ENCODE measurements around the gene TRDMT1. TPM values are rescaled to one million over a fixed set of nuclear protein-coding genes. Genes with fewer than 3 reads are reported as not detected.
A peak's percentile ranks its signal among the peaks of the same experiment; 100 is the strongest.

The TRDMT1 gene
- total RNA-seq, 1 donor from 2014 or later = 16.2 TPM

- H3K36me3 ChIP-seq (ENCODE audit: control insufficient read depth in 3 of 3, insufficient read depth in 3 of 3, low read length in 3 of 3) = peaks cover 0 to 2% (median 0%) of the 10 kb centered on the region in 3 donors
- peaks cover 5 to 33% (median 27%) of the 10 kb centered on the region in 3 donors for H3K27me3 ChIP-seq (ENCODE audit: control insufficient read depth in 3 of 3, insufficient read depth in 3 of 3, low read length in 3 of 3)
- H3K4me3 ChIP-seq (ENCODE audit: low read length in 3 of 3) = no peak overlapping the region
- no peak overlapping the region for H3K9ac ChIP-seq (ENCODE audit: low read depth in 1 of 3, low read length in 3 of 3)
- H3K4me1 ChIP-seq (ENCODE audit: control insufficient read depth in 3 of 3, insufficient read depth in 3 of 3, low read length in 3 of 3) = peaks cover 4 to 21% (median 19%) of the 10 kb centered on the region in 3 donors
- H3K27ac ChIP-seq (ENCODE audit: low read depth, low read length) = no peak overlapping the region
- H3K9me3 ChIP-seq (ENCODE audit: control insufficient read depth in 3 of 3, low read length in 3 of 3) = no peaks in the 10 kb centered on the region
Measured at GRCh38 chr10:17225808-17226207, 24.3 kb upstream of the TRDMT1 start.

DNA sequence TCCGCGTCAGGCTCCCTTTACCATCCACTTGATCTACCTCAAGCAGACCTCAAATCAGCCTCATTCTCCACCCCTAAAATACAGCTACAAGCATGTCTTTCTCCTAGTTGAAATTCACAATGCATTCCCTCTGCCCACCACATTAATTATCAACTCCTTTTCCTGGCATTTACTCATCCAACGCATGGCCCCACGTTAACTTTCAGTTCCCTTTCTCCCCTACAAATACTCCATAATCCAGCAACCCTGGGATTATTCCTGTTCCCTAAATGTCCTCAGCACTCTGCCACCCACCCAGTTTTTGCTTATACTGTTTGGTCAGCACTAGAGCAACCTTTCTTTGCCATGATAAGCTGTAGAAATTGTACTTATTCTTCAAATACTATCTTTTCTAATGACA is 20.9 kb upstream of the TRDMT1 start:
- H3K4me1 ChIP-seq (ENCODE audit: control insufficient read depth in 3 of 3, insufficient read depth in 3 of 3, low read length in 3 of 3) = peaks cover 3 to 6% (median 5%) of the 10 kb centered on the region in 3 donors
- H3K9me3 ChIP-seq (ENCODE audit: control insufficient read depth in 3 of 3, low read length in 3 of 3) = no peaks in the 10 kb centered on the region
- no peak overlapping the region for H3K4me3 ChIP-seq (ENCODE audit: low read length in 3 of 3)
- no peak overlapping the region for H3K9ac ChIP-seq (ENCODE audit: low read depth in 1 of 3, low read length in 3 of 3)
- no peaks in the 10 kb centered on the region for H3K36me3 ChIP-seq (ENCODE audit: control insufficient read depth in 3 of 3, insufficient read depth in 3 of 3, low read length in 3 of 3)
- H3K27ac ChIP-seq (ENCODE audit: low read depth, low read length) = no peak overlapping the region
- H3K27me3 ChIP-seq (ENCODE audit: control insufficient read depth in 3 of 3, insufficient read depth in 3 of 3, low read length in 3 of 3) = peaks cover 0 to 11% (median 9%) of the 10 kb centered on the region in 3 donors

GRCh38 chr10:17220652-17221100 is 19.2 kb upstream of the TRDMT1 start:
- Histone ChIP-seq H3K4me3 (ENCODE audit: low read length in 3 of 3) (no peak overlapping the region), H3K36me3 (ENCODE audit: control insufficient read depth in 3 of 3, insufficient read depth in 3 of 3, low read length in 3 of 3) (no peaks in the 10 kb centered on the region), H3K4me1 (ENCODE audit: control insufficient read depth in 3 of 3, insufficient read depth in 3 of 3, low read length in 3 of 3) (peaks cover 0 to 5% (median 3%) of the 10 kb centered on the region in 3 donors), H3K9me3 (ENCODE audit: control insufficient read depth in 3 of 3, low read length in 3 of 3) (no peaks in the 10 kb centered on the region), H3K27ac (ENCODE audit: low read depth, low read length) (no peak overlapping the region), H3K9ac (ENCODE audit: low read depth in 1 of 3, low read length in 3 of 3) (no peak overlapping the region), H3K27me3 (ENCODE audit: control insufficient read depth in 3 of 3, insufficient read depth in 3 of 3, low read length in 3 of 3) (peaks cover 0 to 6% (median 0%) of the 10 kb centered on the region in 3 donors)

GRCh38 chr10:17219024-17219423 is 17.6 kb upstream of the TRDMT1 start:
- H3K36me3 ChIP-seq (ENCODE audit: control insufficient read depth in 3 of 3, insufficient read depth in 3 of 3, low read length in 3 of 3) = no peaks in the 10 kb centered on the region
- H3K9ac ChIP-seq (ENCODE audit: low read depth in 1 of 3, low read length in 3 of 3) = no peak overlapping the region
- peaks cover 0 to 8% (median 3%) of the 10 kb centered on the region in 3 donors for H3K4me1 ChIP-seq (ENCODE audit: control insufficient read depth in 3 of 3, insufficient read depth in 3 of 3, low read length in 3 of 3)
- H3K27me3 ChIP-seq (ENCODE audit: control insufficient read depth in 3 of 3, insufficient read depth in 3 of 3, low read length in 3 of 3) = peaks cover 0 to 3% (median 0%) of the 10 kb centered on the region in 3 donors
- no peak overlapping the region for H3K27ac ChIP-seq (ENCODE audit: low read depth, low read length)
- no peaks in the 10 kb centered on the region for H3K9me3 ChIP-seq (ENCODE audit: control insufficient read depth in 3 of 3, low read length in 3 of 3)
- H3K4me3 ChIP-seq (ENCODE audit: low read length in 3 of 3) = no peak overlapping the region

- H3K27ac ChIP-seq (ENCODE audit: low read depth, low read length) = no peak overlapping the region
- H3K9ac ChIP-seq (ENCODE audit: low read depth in 1 of 3, low read length in 3 of 3) = no peak overlapping the region
Measured at GRCh38 chr10:17217631-17218232, 16.3 kb upstream of the TRDMT1 start.

DNA sequence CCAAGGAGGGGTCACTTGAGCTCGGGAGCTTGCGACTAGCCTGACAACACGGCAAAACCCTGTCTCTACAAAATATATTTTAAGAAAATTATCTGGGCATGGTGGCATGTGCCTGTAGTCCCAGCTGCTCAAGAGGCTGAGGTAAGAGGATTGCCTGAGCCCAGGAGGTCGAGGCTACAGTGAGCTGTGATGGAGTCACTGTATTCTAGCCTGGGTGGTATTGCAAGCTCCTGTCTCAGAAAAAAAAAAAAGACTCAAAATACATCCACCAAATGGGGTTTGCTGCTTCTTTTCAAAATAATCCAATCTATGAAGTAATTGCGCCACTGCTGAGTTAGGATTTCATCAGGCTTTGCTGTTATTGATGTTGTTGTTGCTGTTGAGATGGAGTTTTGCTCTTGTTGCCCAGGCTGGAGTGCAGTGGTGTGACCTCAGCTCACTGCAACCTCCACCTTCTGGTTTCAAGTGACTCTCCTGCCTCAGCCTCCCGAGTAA is 15.5 kb upstream of the TRDMT1 start:
- Histone ChIP-seq H3K27me3 (ENCODE audit: control insufficient read depth in 3 of 3, insufficient read depth in 3 of 3, low read length in 3 of 3) (no peaks in the 10 kb centered on the region), H3K4me1 (ENCODE audit: control insufficient read depth in 3 of 3, insufficient read depth in 3 of 3, low read length in 3 of 3) (peaks cover 0 to 8% (median 3%) of the 10 kb centered on the region in 3 donors), H3K27ac (ENCODE audit: low read depth, low read length) (peak overlapping the region; percentile 82), H3K36me3 (ENCODE audit: control insufficient read depth in 3 of 3, insufficient read depth in 3 of 3, low read length in 3 of 3) (no peaks in the 10 kb centered on the region), H3K4me3 (ENCODE audit: low read length in 3 of 3) (no peak overlapping the region), H3K9me3 (ENCODE audit: control insufficient read depth in 3 of 3, low read length in 3 of 3) (no peaks in the 10 kb centered on the region), H3K9ac (ENCODE audit: low read depth in 1 of 3, low read length in 3 of 3) (no peak overlapping the region)

More at GRCh38 chr10:17217631-17218232, 16.3 kb upstream of the TRDMT1 start:
- Histone ChIP-seq H3K36me3 (ENCODE audit: control insufficient read depth in 3 of 3, insufficient read depth in 3 of 3, low read length in 3 of 3) (no peaks in the 10 kb centered on the region), H3K4me3 (ENCODE audit: low read length in 3 of 3) (no peak overlapping the region), H3K4me1 (ENCODE audit: control insufficient read depth in 3 of 3, insufficient read depth in 3 of 3, low read length in 3 of 3) (peaks cover 0 to 8% (median 3%) of the 10 kb centered on the region in 3 donors), H3K9me3 (ENCODE audit: control insufficient read depth in 3 of 3, low read length in 3 of 3) (no peaks in the 10 kb centered on the region), H3K27me3 (ENCODE audit: control insufficient read depth in 3 of 3, insufficient read depth in 3 of 3, low read length in 3 of 3) (peaks cover 0 to 3% (median 0%) of the 10 kb centered on the region in 3 donors)

- peaks cover 0 to 8% (median 3%) of the 10 kb centered on the region in 3 donors for H3K4me1 ChIP-seq (ENCODE audit: control insufficient read depth in 3 of 3, insufficient read depth in 3 of 3, low read length in 3 of 3)
- no peak overlapping the region for H3K9ac ChIP-seq (ENCODE audit: low read depth in 1 of 3, low read length in 3 of 3)
- H3K9me3 ChIP-seq (ENCODE audit: control insufficient read depth in 3 of 3, low read length in 3 of 3) = no peaks in the 10 kb centered on the region
- peak overlapping the region; percentile 82 for H3K27ac ChIP-seq (ENCODE audit: low read depth, low read length)
- H3K36me3 ChIP-seq (ENCODE audit: control insufficient read depth in 3 of 3, insufficient read depth in 3 of 3, low read length in 3 of 3) = no peaks in the 10 kb centered on the region
- no peaks in the 10 kb centered on the region for H3K27me3 ChIP-seq (ENCODE audit: control insufficient read depth in 3 of 3, insufficient read depth in 3 of 3, low read length in 3 of 3)
- H3K4me3 ChIP-seq (ENCODE audit: low read length in 3 of 3) = no peak overlapping the region
Measured at GRCh38 chr10:17216217-17216900, 14.9 kb upstream of the TRDMT1 start.

DNA sequence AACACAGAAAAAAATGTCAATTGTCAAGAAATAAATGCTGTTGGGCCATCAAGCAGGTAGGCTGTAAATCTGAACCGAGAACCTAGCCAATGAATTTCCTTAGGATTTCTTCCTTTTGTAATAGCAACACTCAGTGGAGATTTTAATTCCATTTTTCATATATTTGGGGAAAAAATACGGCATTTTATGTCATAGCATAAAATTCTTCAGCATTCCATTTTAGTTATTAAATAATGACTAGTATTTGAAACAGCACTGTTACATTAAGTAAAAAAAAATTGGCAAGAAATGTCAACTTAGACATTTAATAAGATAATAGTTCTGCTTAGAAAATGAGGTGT is 14.3 kb upstream of the TRDMT1 start:
- Histone ChIP-seq H3K9me3 (ENCODE audit: control insufficient read depth in 3 of 3, low read length in 3 of 3) (no peaks in the 10 kb centered on the region), H3K36me3 (ENCODE audit: control insufficient read depth in 3 of 3, insufficient read depth in 3 of 3, low read length in 3 of 3) (no peaks in the 10 kb centered on the region), H3K4me1 (ENCODE audit: control insufficient read depth in 3 of 3, insufficient read depth in 3 of 3, low read length in 3 of 3) (peaks cover 0 to 8% (median 3%) of the 10 kb centered on the region in 3 donors), H3K4me3 (ENCODE audit: low read length in 3 of 3) (no peak overlapping the region), H3K27ac (ENCODE audit: low read depth, low read length) (peak overlapping the region; percentile 82), H3K27me3 (ENCODE audit: control insufficient read depth in 3 of 3, insufficient read depth in 3 of 3, low read length in 3 of 3) (no peaks in the 10 kb centered on the region), H3K9ac (ENCODE audit: low read depth in 1 of 3, low read length in 3 of 3) (no peak overlapping the region)

- H3K9ac ChIP-seq (ENCODE audit: low read depth in 1 of 3, low read length in 3 of 3) = no peak overlapping the region
- no peaks in the 10 kb centered on the region for H3K36me3 ChIP-seq (ENCODE audit: control insufficient read depth in 3 of 3, insufficient read depth in 3 of 3, low read length in 3 of 3)
- no peak overlapping the region for H3K4me3 ChIP-seq (ENCODE audit: low read length in 3 of 3)
- no peaks in the 10 kb centered on the region for H3K9me3 ChIP-seq (ENCODE audit: control insufficient read depth in 3 of 3, low read length in 3 of 3)
- H3K4me1 ChIP-seq (ENCODE audit: control insufficient read depth in 3 of 3, insufficient read depth in 3 of 3, low read length in 3 of 3) = peaks cover 0 to 8% (median 3%) of the 10 kb centered on the region in 3 donors
- H3K27ac ChIP-seq (ENCODE audit: low read depth, low read length) = peak overlapping the region; percentile 82
- no peaks in the 10 kb centered on the region for H3K27me3 ChIP-seq (ENCODE audit: control insufficient read depth in 3 of 3, insufficient read depth in 3 of 3, low read length in 3 of 3)
Measured at GRCh38 chr10:17214971-17215781, 13.7 kb upstream of the TRDMT1 start.

All from skeletal muscle tissue (tissue), 4 donors.